ENCODE measurements around the gene AMOT. TPM values are rescaled to one million over a fixed set of nuclear protein-coding genes. Genes with fewer than 3 reads are reported as not detected.

The AMOT gene, protein sequence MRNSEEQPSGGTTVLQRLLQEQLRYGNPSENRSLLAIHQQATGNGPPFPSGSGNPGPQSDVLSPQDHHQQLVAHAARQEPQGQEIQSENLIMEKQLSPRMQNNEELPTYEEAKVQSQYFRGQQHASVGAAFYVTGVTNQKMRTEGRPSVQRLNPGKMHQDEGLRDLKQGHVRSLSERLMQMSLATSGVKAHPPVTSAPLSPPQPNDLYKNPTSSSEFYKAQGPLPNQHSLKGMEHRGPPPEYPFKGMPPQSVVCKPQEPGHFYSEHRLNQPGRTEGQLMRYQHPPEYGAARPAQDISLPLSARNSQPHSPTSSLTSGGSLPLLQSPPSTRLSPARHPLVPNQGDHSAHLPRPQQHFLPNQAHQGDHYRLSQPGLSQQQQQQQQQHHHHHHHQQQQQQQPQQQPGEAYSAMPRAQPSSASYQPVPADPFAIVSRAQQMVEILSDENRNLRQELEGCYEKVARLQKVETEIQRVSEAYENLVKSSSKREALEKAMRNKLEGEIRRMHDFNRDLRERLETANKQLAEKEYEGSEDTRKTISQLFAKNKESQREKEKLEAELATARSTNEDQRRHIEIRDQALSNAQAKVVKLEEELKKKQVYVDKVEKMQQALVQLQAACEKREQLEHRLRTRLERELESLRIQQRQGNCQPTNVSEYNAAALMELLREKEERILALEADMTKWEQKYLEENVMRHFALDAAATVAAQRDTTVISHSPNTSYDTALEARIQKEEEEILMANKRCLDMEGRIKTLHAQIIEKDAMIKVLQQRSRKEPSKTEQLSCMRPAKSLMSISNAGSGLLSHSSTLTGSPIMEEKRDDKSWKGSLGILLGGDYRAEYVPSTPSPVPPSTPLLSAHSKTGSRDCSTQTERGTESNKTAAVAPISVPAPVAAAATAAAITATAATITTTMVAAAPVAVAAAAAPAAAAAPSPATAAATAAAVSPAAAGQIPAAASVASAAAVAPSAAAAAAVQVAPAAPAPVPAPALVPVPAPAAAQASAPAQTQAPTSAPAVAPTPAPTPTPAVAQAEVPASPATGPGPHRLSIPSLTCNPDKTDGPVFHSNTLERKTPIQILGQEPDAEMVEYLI
- 1 to 10 TPM; 1.5 TPM for total RNA-seq

DNA sequence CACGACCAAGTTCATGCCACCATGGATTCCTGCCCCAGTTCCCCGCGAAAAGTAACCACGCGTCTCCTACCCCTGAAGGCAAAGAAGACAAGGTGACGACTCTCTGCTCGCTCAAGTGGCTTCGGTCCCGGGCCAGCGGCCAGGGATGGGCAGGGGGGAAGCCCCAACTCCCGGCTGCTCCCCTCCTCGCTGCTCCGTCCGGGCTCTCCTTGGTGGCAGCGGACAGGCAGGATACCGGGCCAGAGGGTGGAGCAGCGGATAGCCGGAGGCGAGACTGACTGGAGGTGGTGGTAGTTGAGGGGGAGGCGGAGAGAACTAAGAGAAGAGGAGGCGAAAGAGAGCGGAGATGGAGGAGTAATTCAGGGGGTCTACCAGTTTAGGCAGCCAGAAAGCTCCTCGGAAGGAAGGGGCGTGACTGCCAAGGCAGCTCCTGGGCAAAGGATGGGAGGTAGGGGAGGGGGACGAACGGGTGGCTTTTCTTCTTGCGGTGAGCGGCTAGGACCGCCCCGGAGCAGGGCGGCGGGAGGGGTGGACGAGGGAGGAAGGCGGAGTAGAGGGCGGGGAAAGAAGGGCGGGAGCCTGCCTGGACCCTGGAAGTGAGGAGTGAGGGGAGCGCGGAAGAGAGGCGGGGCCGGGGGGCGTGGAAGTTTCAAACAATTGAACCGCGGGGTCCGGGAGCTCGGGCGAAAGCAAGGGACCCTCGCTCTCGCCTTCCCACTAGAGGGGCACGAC is at the start of gene AMOT:
TSS of gene AMOT (minus strand) at position 450 of the 732 bp plus-strand sequence. CDS start 17,705 bp downstream, outside the sequence.
- Mint-ChIP-seq H3K36me3 (ENCODE audit: low read depth) (no peaks in the 10 kb centered on the region), H3K27me3 (ENCODE audit: low read depth) (no peaks in the 10 kb centered on the region), H3K27ac (no peak within 1 kb of the TSS), H3K9me3 (no peaks in the 10 kb centered on the region), H3K4me1 (ENCODE audit: low read depth) (peaks cover 11% of the 10 kb centered on the region), H3K4me3 (peak within 1 kb of the TSS; percentile 80)
- DNase-seq: peak; percentile 54
- intact Hi-C loops (cut with micrococcal nuclease): loop anchor here (2.0 to 5.0 kb wide), 2 partner anchors 162 to 1158 kb away; partner anchors contain the start of genes ALG13 and LHFPL1
- CTCF ChIA-PET: no interaction called here

DNA sequence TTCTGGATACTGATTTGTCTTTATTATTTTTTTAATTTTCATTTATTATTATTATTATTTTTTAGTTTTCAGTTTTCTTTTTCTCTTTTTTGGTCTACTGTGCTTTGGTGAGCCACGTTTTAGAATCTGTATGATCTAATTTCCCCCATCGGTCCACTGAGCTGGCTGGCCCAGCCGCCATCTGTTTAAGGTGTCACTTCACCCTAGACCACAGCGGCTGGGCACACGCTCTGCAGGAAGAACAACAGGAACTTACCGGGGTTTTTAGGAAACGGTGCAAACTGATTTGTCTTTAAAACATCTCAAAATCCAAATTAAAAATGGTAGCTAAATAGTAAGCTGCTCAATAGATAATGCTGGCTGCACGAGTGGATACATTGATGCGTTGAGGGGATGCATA is 48.8 kb upstream of the AMOT start:
- intact Hi-C loops (cut with micrococcal nuclease): no loop called here
- Mint-ChIP-seq H3K9me3 (no peaks in the 10 kb centered on the region), H3K27me3 (ENCODE audit: low read depth) (no peaks in the 10 kb centered on the region), H3K4me1 (ENCODE audit: low read depth) (peaks cover 10% of the 10 kb centered on the region), H3K4me3 (no peak overlapping the region), H3K27ac (no peak overlapping the region), H3K36me3 (ENCODE audit: low read depth) (no peaks in the 10 kb centered on the region)
- CTCF ChIA-PET: interaction anchor here (0.6 kb wide), 1 partner anchor 929 kb away, joined by 3 read pairs; no protein-coding TSS in a partner anchor
- DNase-seq: no peak

DNA sequence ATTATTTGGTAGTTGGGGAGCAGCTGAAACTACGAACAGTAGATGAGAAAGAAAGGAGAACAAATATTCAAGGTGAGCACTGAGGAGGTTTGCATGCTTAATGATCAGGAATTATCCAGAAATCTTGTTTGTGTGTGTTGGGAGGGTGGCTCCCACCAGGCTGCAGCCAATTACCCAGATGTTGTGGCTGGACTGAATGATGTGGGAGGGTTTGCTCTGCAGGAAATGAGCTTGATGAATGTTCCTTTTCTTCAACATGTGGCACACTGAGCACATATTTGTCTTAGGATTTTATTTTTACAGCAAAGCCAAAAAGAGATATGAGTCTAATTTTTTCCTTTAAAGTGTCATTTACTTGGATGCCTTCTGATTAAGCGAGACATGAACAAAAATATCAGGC is 48.3 kb upstream of the AMOT start:
- Mint-ChIP-seq H3K4me1 (ENCODE audit: low read depth) (peaks cover 10% of the 10 kb centered on the region), H3K4me3 (no peak overlapping the region), H3K27ac (no peak overlapping the region), H3K27me3 (ENCODE audit: low read depth) (no peaks in the 10 kb centered on the region), H3K36me3 (ENCODE audit: low read depth) (no peaks in the 10 kb centered on the region), H3K9me3 (no peaks in the 10 kb centered on the region)
- no peak for DNase-seq
- CTCF ChIA-PET: no interaction called here
- intact Hi-C loops (cut with micrococcal nuclease): no loop called here

DNA sequence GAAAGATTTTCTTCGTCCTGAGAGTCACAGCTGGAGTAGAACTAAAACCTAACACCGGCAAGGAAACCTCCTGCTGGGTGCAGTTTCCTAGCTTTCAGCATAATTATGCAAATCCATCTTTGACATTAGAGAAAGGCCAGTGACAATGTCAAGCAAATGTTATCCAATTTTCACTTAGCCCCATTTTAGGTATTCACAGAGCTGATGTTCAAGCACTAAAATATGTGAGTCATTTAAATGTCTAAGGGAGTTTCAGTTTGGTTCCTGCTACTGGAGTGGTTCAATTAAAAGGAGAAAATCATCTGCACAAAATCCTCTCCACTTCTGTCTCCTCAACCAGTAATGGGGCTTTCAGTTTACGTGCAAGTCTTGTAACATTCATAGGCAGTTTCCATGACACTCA is 37.1 kb upstream of the AMOT start:
- Mint-ChIP-seq H3K9me3 (no peaks in the 10 kb centered on the region), H3K4me1 (ENCODE audit: low read depth) (no peaks in the 10 kb centered on the region), H3K4me3 (no peak overlapping the region), H3K27me3 (ENCODE audit: low read depth) (no peaks in the 10 kb centered on the region), H3K27ac (no peak overlapping the region), H3K36me3 (ENCODE audit: low read depth) (no peaks in the 10 kb centered on the region)
- intact Hi-C loops (cut with micrococcal nuclease): no loop called here
- DNase-seq: no peak
- CTCF ChIA-PET: no interaction called here

DNA sequence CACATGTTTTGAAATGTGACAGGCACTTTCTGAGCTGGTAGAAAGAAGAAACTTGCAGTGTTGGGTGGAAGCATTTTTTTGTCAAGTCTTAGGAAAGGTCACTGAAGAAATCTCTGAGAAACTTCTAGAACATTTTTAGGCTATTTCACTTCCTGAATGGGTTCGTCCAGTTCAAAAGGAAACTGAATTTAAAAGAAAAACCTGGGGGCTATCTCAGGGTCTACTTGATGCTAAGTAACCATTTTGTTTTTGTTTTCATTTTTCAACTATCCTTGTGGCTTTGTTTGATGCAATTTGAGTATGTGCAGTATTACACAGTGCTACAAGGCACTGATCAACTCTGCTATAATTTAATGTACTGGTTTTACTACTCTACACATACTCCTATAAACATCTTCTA is 34.0 kb upstream of the AMOT start:
- Mint-ChIP-seq H3K27me3 (ENCODE audit: low read depth) (no peaks in the 10 kb centered on the region), H3K9me3 (no peaks in the 10 kb centered on the region), H3K27ac (no peak overlapping the region), H3K4me1 (ENCODE audit: low read depth) (no peaks in the 10 kb centered on the region), H3K4me3 (no peak overlapping the region), H3K36me3 (ENCODE audit: low read depth) (no peaks in the 10 kb centered on the region)
- DNase-seq: no peak
- intact Hi-C loops (cut with micrococcal nuclease): no loop called here
- CTCF ChIA-PET: no interaction called here

DNA sequence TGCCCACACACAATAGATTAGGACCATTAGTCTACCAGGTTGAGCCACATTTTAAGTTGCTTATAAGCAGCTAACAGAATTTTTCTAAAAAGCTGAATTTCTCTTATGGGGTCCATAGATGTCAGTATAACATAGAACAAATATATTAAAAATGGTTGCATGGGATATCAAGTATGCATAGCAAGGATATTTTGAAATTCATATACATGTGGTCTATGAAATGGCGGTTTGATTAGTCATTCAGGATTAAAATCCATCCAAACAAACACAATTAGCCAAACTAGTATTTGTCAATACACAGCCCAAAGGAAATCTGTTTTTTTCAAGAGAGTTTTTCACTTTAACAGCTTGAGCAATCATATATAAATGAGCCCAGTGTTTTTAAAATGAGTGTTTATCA is 33.5 kb upstream of the AMOT start:
- intact Hi-C loops (cut with micrococcal nuclease): no loop called here
- H3K9me3 Mint-ChIP-seq: no peaks in the 10 kb centered on the region
- CTCF ChIA-PET: no interaction called here
- H3K4me3 Mint-ChIP-seq: no peak overlapping the region
- no peaks in the 10 kb centered on the region for H3K36me3 Mint-ChIP-seq (ENCODE audit: low read depth)
- H3K27ac Mint-ChIP-seq: no peak overlapping the region
- no peaks in the 10 kb centered on the region for H3K27me3 Mint-ChIP-seq (ENCODE audit: low read depth)
- no peaks in the 10 kb centered on the region for H3K4me1 Mint-ChIP-seq (ENCODE audit: low read depth)
- DNase-seq: no peak

DNA sequence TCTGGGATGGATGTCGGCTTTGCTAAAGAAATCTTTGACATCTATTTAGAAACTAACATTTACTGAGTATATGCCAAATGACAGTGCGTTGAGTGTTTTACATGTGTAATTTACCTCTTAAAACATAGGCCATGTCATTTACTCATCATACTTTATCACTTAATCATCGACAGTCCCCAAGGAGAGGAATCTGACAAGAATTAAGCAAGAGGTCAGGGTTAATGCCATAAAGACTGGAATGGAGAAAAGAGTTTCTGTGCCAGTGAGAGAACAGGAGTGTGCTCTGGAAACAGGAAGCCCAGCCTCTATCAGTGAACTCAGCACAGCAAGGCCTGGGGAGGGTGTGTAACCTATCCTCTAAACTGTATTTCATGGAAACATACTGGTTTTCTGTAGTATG is 28.0 kb upstream of the AMOT start:
- CTCF ChIA-PET: no interaction called here
- no peaks in the 10 kb centered on the region for H3K27me3 Mint-ChIP-seq (ENCODE audit: low read depth)
- H3K9me3 Mint-ChIP-seq: no peaks in the 10 kb centered on the region
- H3K27ac Mint-ChIP-seq: no peak overlapping the region
- no peaks in the 10 kb centered on the region for H3K36me3 Mint-ChIP-seq (ENCODE audit: low read depth)
- intact Hi-C loops (cut with micrococcal nuclease): no loop called here
- no peak for DNase-seq
- no peaks in the 10 kb centered on the region for H3K4me1 Mint-ChIP-seq (ENCODE audit: low read depth)
- H3K4me3 Mint-ChIP-seq: no peak overlapping the region

DNA sequence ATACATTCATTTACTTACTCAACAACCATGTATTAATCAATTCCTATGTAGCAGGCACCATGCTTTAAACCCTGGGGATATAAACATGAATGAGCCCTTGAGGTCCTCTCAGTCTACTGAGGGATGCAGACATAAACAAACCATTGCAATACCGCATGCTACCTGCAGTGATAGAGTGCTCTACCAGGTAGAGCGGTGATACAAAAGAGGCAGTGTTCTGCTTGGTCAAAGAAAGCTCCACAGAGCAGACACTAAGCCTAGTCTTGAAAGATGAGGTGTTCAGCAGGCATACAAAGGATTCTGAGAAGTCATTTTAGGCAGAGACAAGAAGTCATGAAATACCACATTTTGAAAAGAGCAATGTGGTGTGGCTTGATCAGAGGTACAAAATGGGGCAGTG is 26.9 kb upstream of the AMOT start:
- Mint-ChIP-seq H3K4me3 (no peak overlapping the region), H3K36me3 (ENCODE audit: low read depth) (no peaks in the 10 kb centered on the region), H3K4me1 (ENCODE audit: low read depth) (no peaks in the 10 kb centered on the region), H3K27me3 (ENCODE audit: low read depth) (no peaks in the 10 kb centered on the region), H3K9me3 (no peaks in the 10 kb centered on the region), H3K27ac (no peak overlapping the region)
- DNase-seq: no peak
- intact Hi-C loops (cut with micrococcal nuclease): no loop called here
- CTCF ChIA-PET: no interaction called here

DNA sequence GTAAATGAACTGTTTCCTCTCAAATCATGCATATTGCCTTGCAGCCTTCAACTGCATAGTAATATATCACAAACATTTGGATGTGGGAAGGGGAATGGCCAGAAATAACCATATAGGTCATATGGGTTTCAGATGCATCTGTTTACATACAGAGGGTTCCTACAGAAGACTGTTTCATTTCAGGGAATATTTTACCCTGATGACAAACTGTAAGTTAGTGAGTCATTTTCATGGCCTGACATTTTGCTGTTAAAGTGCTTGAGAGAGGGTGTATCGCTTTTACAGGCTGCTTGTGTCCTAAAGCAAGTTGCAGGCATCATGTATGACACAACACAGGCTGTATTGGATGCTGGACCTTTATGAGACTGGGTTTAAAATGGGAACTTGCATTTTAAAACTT is 25.5 kb upstream of the AMOT start:
- Mint-ChIP-seq H3K4me3 (no peak overlapping the region), H3K9me3 (no peaks in the 10 kb centered on the region), H3K27ac (no peak overlapping the region), H3K36me3 (ENCODE audit: low read depth) (no peaks in the 10 kb centered on the region), H3K4me1 (ENCODE audit: low read depth) (no peaks in the 10 kb centered on the region), H3K27me3 (ENCODE audit: low read depth) (no peaks in the 10 kb centered on the region)
- CTCF ChIA-PET: interaction anchor here (0.6 to 0.7 kb wide), 2 partner anchors 142 to 811 kb away, joined by 3 to 4 read pairs; no protein-coding TSS in a partner anchor
- intact Hi-C loops (cut with micrococcal nuclease): no loop called here
- DNase-seq: no peak

DNA sequence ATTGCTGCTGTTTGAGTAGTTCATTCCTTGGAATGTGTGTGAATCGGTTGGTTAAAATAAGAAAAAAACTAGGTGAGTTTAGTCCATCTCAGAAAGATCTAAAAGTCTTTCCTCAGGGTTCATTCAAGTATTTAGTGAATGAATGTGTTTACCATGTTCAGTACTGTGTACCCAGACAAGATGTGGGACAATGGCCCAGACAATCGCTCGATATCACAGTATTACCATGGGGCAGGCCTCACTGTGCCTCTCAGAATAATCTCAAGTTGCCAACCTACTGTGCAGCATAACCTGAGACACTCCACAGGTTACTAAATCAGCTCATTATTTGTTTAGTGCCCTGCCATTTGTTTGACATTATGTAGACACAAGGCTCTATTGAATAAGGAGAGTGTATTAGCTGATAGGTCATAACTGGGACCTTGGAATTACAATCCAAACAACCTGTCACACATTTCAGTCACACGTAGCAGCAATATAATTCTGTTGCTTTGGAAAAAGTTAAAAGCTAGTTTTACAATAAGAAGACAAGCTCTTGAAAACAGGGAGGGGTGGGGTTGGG is 24.9 kb upstream of the AMOT start:
- Mint-ChIP-seq H3K36me3 (ENCODE audit: low read depth) (no peaks in the 10 kb centered on the region), H3K9me3 (no peaks in the 10 kb centered on the region), H3K27me3 (ENCODE audit: low read depth) (no peaks in the 10 kb centered on the region), H3K4me1 (ENCODE audit: low read depth) (no peaks in the 10 kb centered on the region), H3K27ac (no peak overlapping the region), H3K4me3 (no peak overlapping the region)
- intact Hi-C loops (cut with micrococcal nuclease): no loop called here
- CTCF ChIA-PET: no interaction called here
- DNase-seq: no peak

DNA sequence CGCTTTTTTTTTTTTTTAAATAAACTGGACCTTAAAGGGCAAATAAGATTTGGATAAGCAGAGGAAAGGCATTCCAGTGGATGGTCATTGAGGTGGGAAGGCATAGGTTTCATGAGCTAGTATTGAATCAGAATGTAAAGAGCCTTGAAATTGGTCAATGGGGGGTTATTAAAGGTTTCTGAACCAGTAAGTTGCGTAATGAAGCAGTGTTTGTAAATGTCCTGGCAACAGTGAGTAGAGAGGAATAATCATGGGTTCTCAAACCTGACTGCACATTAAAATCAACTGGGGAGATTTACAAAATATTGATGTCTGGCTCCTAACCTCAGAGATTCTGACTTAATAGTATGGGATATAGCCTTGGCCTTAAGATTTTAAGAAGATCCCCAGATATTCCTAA is 23.2 kb upstream of the AMOT start:
- DNase-seq: no peak
- no peaks in the 10 kb centered on the region for H3K27me3 Mint-ChIP-seq (ENCODE audit: low read depth)
- H3K27ac Mint-ChIP-seq: no peak overlapping the region
- CTCF ChIA-PET: no interaction called here
- no peaks in the 10 kb centered on the region for H3K4me1 Mint-ChIP-seq (ENCODE audit: low read depth)
- no peaks in the 10 kb centered on the region for H3K36me3 Mint-ChIP-seq (ENCODE audit: low read depth)
- no peaks in the 10 kb centered on the region for H3K9me3 Mint-ChIP-seq
- H3K4me3 Mint-ChIP-seq: no peak overlapping the region
- intact Hi-C loops (cut with micrococcal nuclease): no loop called here

DNA sequence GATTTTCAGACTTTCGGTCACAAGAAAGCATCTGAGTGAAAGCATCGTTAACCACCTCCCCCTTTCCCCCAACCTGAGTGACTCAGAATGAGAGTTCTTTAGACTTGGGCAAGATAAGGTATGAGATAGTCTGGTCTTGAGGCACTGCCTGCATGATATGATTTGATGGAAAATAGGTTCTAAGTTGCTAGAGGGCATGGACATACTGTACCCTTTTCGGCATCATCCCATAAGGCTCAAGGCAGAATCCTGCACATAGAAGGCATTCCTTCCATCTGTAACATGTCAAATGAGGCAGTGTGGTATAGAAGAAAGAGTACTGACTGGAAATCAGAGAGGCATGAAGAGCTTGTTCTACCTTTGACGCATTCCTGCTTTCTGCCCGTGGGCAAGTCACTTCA is 16.8 kb upstream of the AMOT start:
- no peak overlapping the region for H3K4me3 Mint-ChIP-seq
- intact Hi-C loops (cut with micrococcal nuclease): no loop called here
- no peak for DNase-seq
- no peaks in the 10 kb centered on the region for H3K36me3 Mint-ChIP-seq (ENCODE audit: low read depth)
- CTCF ChIA-PET: no interaction called here
- H3K27ac Mint-ChIP-seq: no peak overlapping the region
- H3K27me3 Mint-ChIP-seq (ENCODE audit: low read depth): no peaks in the 10 kb centered on the region
- peaks cover 4% of the 10 kb centered on the region for H3K4me1 Mint-ChIP-seq (ENCODE audit: low read depth)
- no peaks in the 10 kb centered on the region for H3K9me3 Mint-ChIP-seq

Measured in activated naive CD4-positive, alpha-beta T cell treated with anti-CD3 and anti-CD28 coated beads for 36 hours (primary cell).